MM.1S (cell line): ENCODE measurements around the gene ARHGEF1.

Source experiments
- EZH2 ChIP-seq: fragments of 300-600 bp; sonication (generic); optimal IDR thresholded peaks from 2 replicates; pipeline ENCODE3; 2017; ENCODE audit warnings: low read depth, mild to moderate bottlenecking, antibody characterized with exemption, low read length, mixed read lengths
- EZH2phosphoT487 ChIP-seq: fragments of 300-600 bp; sonication (generic); IDR thresholded peaks from 2 replicates; pipeline ENCODE4 v1.6.1; 2018; ENCODE audit warnings: antibody characterized with exemption, low read length
- TF ChIP-seq, protein P1 (sequence below): fragments of 300-600 bp; sonication (generic); IDR thresholded peaks from 2 replicates; pipeline ENCODE4 v1.5.1; 2016; ENCODE audit warnings: antibody characterized with exemption, low read length, mixed read lengths

DNA sequence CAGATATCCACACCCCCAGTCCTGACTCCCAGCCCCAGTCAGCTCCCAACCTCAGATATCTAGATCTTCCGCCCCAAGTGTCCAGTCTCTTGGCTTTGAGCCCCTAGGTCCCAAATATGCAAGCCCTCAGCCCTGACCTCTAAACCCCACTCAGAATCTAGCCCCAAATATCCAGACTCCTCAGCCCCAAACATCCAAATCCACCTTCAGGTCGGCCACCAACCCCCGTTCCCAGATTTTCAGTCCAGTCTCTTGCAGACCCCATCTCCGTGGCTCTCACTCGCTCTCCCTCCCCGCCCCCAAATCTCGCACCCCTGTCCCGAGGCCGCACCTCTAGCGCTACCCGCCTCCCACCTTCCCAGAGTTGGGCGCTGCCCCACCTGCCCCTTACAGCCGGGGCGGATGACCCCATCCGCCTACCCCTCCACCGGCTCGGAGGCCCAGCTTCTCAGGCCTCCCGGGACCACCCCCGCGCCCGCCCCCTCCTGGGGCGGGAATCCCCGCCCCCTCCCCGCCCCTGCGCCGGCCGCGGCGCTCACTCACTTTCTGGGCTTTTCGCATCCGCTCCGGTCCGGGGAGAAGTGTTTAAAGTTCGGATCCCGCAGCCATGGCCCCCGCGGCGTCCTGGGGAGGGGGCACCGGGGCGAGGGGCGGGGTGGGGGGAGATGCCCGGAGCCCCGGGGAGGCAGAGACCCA is 44.7 kb downstream of the ARHGEF1 start:
- TF ChIP-seq, protein P1, sequence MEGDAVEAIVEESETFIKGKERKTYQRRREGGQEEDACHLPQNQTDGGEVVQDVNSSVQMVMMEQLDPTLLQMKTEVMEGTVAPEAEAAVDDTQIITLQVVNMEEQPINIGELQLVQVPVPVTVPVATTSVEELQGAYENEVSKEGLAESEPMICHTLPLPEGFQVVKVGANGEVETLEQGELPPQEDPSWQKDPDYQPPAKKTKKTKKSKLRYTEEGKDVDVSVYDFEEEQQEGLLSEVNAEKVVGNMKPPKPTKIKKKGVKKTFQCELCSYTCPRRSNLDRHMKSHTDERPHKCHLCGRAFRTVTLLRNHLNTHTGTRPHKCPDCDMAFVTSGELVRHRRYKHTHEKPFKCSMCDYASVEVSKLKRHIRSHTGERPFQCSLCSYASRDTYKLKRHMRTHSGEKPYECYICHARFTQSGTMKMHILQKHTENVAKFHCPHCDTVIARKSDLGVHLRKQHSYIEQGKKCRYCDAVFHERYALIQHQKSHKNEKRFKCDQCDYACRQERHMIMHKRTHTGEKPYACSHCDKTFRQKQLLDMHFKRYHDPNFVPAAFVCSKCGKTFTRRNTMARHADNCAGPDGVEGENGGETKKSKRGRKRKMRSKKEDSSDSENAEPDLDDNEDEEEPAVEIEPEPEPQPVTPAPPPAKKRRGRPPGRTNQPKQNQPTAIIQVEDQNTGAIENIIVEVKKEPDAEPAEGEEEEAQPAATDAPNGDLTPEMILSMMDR: no peak
- no peak for TF ChIP-seq EZH2phosphoT487
- no peak for TF ChIP-seq EZH2
